HCT116 (cell line): Measurements from ENCODE around the gene ENDOD1. TPM values are rescaled to one million over a fixed set of nuclear protein-coding genes. Genes with fewer than 3 reads are reported as not detected.

Experiments
- ATAC-seq: fragments of 200-7000 bp; cut with Tn5 transposase; 2 replicates; pipeline ENCODE4 v1.9.1; 2020; ENCODE audit warnings: mild to moderate bottlenecking, moderate library complexity
- BruUV-seq: library from RNA; stranded (reverse); fragments of 400-500 nt; replicated peaks from 2 replicates; lab custom pipeline; 2021; lab: Mats Ljungman, UMichigan
- CTCF ChIA-PET: fragments of 300-600 bp; sonication (Branson Sonifier 250); formaldehyde crosslinking; loops from one replicate; lab custom pipeline; 2021; ENCODE audit warnings: antibody characterized with exemption; lab: Charles Lee
- POLR2A ChIA-PET: fragments of 300-600, 350-600 bp; sonication (Branson Sonifier 250); formaldehyde crosslinking; loops from one replicate; lab custom pipeline; 2021; ENCODE audit warnings: antibody characterized with exemption; lab: Charles Lee
- RAD21 ChIA-PET, 2 experiments: fragments of 300-600 bp; sonication (Branson Sonifier 250); formaldehyde crosslinking; loops; one replicate each; lab custom pipeline; 2023; ENCODE audit warnings: low total read pairs in 2 of 2; ENCODE audit not compliant: uncharacterized antibody in 2 of 2, unreplicated experiment in 2 of 2, low non-redundant PET in 1 of 2; lab: Charles Lee
- DNase-seq: peaks from one replicate; pipeline ENCODE4 v3.0.0-alpha.2; 2010; ENCODE audit warnings: low read depth, low spot score
- H2AFZ ChIP-seq: fragments of 200-600 bp; shearing (Covaris generic), sonication (generic); 2 replicates; pipeline ENCODE4 v1.6.1; 2017; ENCODE audit warnings: low read depth, mixed run types, mixed read lengths, antibody characterized with exemption, low read length; ENCODE audit not compliant: poor library complexity, severe bottlenecking
- H3K27ac ChIP-seq: 2 replicates; pipeline ENCODE4 v1.5.1; 2012; ENCODE audit warnings: low read depth, low read length
- H3K27me3 ChIP-seq: fragments of 200-600 bp; sonication (generic); 2 replicates; pipeline ENCODE4 v1.6.1; 2016; ENCODE audit warnings: mixed run types, low read length, mixed read lengths; ENCODE audit not compliant: insufficient read depth
- H3K36me3 ChIP-seq, 2 experiments: fragments of 200-500 bp in 1 of 2; fragments of 200-600 bp in 1 of 2; sonication (Bioruptor generic) in 1 of 2; sonication (generic) in 1 of 2; 2 replicates each; pipeline versions ENCODE4 v1.5.1 to v1.6.1; 2014 to 2016; ENCODE audit warnings: low read length in 2 of 2, inconsistent platforms in 1 of 2, mixed read lengths in 1 of 2, mixed run types in 1 of 2; ENCODE audit not compliant: insufficient read depth in 2 of 2, control insufficient read depth in 1 of 2
- H3K4me1 ChIP-seq, 2 experiments: fragments of 200-600 bp in 1 of 2; sonication (generic) in 1 of 2; 2 replicates each; pipeline versions ENCODE4 v1.5.1 to v1.6.1; 2012 to 2017; ENCODE audit warnings: low read length in 2 of 2, inconsistent platforms in 1 of 2, mild to moderate bottlenecking in 1 of 2, mixed read lengths in 1 of 2, mixed run types in 1 of 2, moderate library complexity in 1 of 2; ENCODE audit not compliant: insufficient read depth in 2 of 2, control insufficient read depth in 1 of 2
- H3K4me2 ChIP-seq: fragments of 200-600 bp; sonication (generic); 2 replicates; pipeline ENCODE4 v1.6.1; 2017; ENCODE audit warnings: mixed run types, low read length, mixed read lengths
- H3K4me3 ChIP-seq, 2 experiments: fragments of 200-600 bp in 1 of 2; sonication (generic) in 1 of 2; replicated peaks in 1 of 2; 2 replicates each; pipeline ENCODE4 v1.5.1; 2011 to 2016; ENCODE audit warnings: low read length in 2 of 2, control low read depth in 1 of 2, low read depth in 1 of 2, mild to moderate bottlenecking in 1 of 2, mixed read lengths in 1 of 2, mixed run types in 1 of 2
- H3K79me2 ChIP-seq: fragments of 200-600 bp; sonication (generic); 2 replicates; pipeline ENCODE4 v1.6.1; 2017; ENCODE audit warnings: mild to moderate bottlenecking, mixed run types, low read length, moderate library complexity, mixed read lengths; ENCODE audit not compliant: insufficient read depth
- H3K9ac ChIP-seq: fragments of 200-600 bp; sonication (generic); 2 replicates; pipeline ENCODE4 v1.6.1; 2016; ENCODE audit warnings: low read length, mixed read lengths
- H3K9me2 ChIP-seq: fragments of 200-600 bp; sonication (generic), shearing (Covaris generic); 2 replicates; pipeline ENCODE4 v1.6.1; 2017; ENCODE audit warnings: mixed run types, mild to moderate bottlenecking, moderate library complexity; ENCODE audit not compliant: insufficient read depth
- H3K9me3 ChIP-seq, 2 experiments: fragments of 200-500 bp in 1 of 2; fragments of 200-600 bp in 1 of 2; sonication (Bioruptor generic) in 1 of 2; sonication (generic) in 1 of 2; 2 replicates each; pipeline ENCODE4 v1.6.1; 2014 to 2017; ENCODE audit warnings: low read length in 2 of 2, mixed read lengths in 2 of 2, inconsistent platforms in 1 of 2, low read depth in 1 of 2, mild to moderate bottlenecking in 1 of 2, mixed run types in 1 of 2, moderate library complexity in 1 of 2; ENCODE audit not compliant: control insufficient read depth in 1 of 2, insufficient read depth in 1 of 2
- H4K20me1 ChIP-seq: fragments of 200-600 bp; sonication (generic), shearing (Covaris generic); 2 replicates; pipeline ENCODE4 v1.6.1; 2017; ENCODE audit warnings: mixed run types, mild to moderate bottlenecking, moderate library complexity; ENCODE audit not compliant: insufficient read depth
- CEBPB ChIP-seq: IDR thresholded peaks from 2 replicates; pipeline ENCODE4 v1.6.1; 2012; ENCODE audit warnings: low read depth
- EZH2 ChIP-seq: fragments of 200-600 bp; sonication (generic); IDR thresholded peaks from 2 replicates; pipeline ENCODE4 v1.6.1; 2017; ENCODE audit warnings: antibody characterized with exemption, mixed run types
- EZH2phosphoT487 ChIP-seq: fragments of 200-600 bp; IDR thresholded peaks from 2 replicates; pipeline ENCODE4 v1.6.1; 2018; ENCODE audit warnings: antibody characterized with exemption, borderline replicate concordance
- FOSL1 ChIP-seq: IDR thresholded peaks from 2 replicates; pipeline ENCODE4 v1.6.1; 2012; ENCODE audit warnings: low read depth
- JUND ChIP-seq: IDR thresholded peaks from 2 replicates; pipeline ENCODE4 v1.6.1; 2012
- POLR2A ChIP-seq: IDR thresholded peaks from 2 replicates; pipeline ENCODE4 v1.7.0; 2011; ENCODE audit warnings: borderline replicate concordance; ENCODE audit not compliant: insufficient read depth, insufficient read length; ENCODE audit errors: extremely low read depth
- POLR2AphosphoS5 ChIP-seq: IDR thresholded peaks from 2 replicates; pipeline ENCODE4 v1.6.1; 2011; ENCODE audit warnings: mild to moderate bottlenecking, low read depth, low read length, moderate library complexity
- RAD21 ChIP-seq: IDR thresholded peaks from 2 replicates; pipeline ENCODE4 v1.6.1; 2012; ENCODE audit warnings: low read depth, mild to moderate bottlenecking
- SIN3A ChIP-seq: IDR thresholded peaks from 2 replicates; pipeline ENCODE4 v1.6.1; 2012; ENCODE audit warnings: low read depth
- SP1 ChIP-seq: IDR thresholded peaks from 2 replicates; pipeline ENCODE4 v1.6.1; 2012; ENCODE audit warnings: low read depth
- SRF ChIP-seq: IDR thresholded peaks from 2 replicates; pipeline ENCODE4 v1.6.1; 2012; ENCODE audit warnings: low read depth
- TCF7L2 ChIP-seq: IDR thresholded peaks from 2 replicates; pipeline ENCODE4 v1.7.0; 2011; ENCODE audit warnings: borderline replicate concordance, inconsistent platforms; ENCODE audit not compliant: insufficient read depth, insufficient read length; ENCODE audit errors: extremely low read depth
- ZFX ChIP-seq: fragments of 450-650 bp; IDR thresholded peaks from 2 replicates; pipeline ENCODE4 v1.6.1; 2017
- ZNF274 ChIP-seq: fragments of 200-500 bp; sonication (Bioruptor generic); IDR thresholded peaks from 2 replicates; pipeline ENCODE4 v1.6.1; 2014; ENCODE audit warnings: mild to moderate bottlenecking, low read depth, low read length, inconsistent platforms
- intact Hi-C: fragments of 100-400 bp; cut with micrococcal nuclease; formaldehyde crosslinking; loops from 2 replicates; pipeline ENCODE4 v1.10.0; 2022
- total RNA-seq: library from RNA; stranded (reverse); gene quantifications from one replicate; pipeline ENCODE4 v1.2.1, GENCODE V29; 2021; ENCODE audit not compliant: unreplicated experiment
- TF ChIP-seq, protein P1 (sequence below): IDR thresholded peaks from 2 replicates; pipeline ENCODE4 v1.6.1; 2012
- TF ChIP-seq, protein P2 (sequence below): IDR thresholded peaks from 2 replicates; pipeline ENCODE4 v1.6.1; 2012
- TF ChIP-seq, protein P3 (sequence below), 3 experiments: fragments of 200-600 bp in 1 of 3; sonication (generic) in 1 of 3; IDR thresholded peaks in 2 of 3; conservative IDR thresholded peaks in 1 of 3; 2 replicates each; pipeline ENCODE4 v1.5.1; 2012 to 2017; ENCODE audit warnings: low read depth in 2 of 3, low read length in 2 of 3, antibody characterized with exemption in 1 of 3, borderline replicate concordance in 1 of 3, control low read depth in 1 of 3, mild to moderate bottlenecking in 1 of 3, mixed read lengths in 1 of 3, mixed run types in 1 of 3, moderate library complexity in 1 of 3; ENCODE audit not compliant: insufficient read depth in 1 of 3
- TF ChIP-seq, protein P4 (sequence below): IDR thresholded peaks from 2 replicates; pipeline ENCODE4 v1.6.1; 2011; ENCODE audit warnings: mild to moderate bottlenecking, low read length, moderate library complexity; ENCODE audit not compliant: insufficient replicate concordance; ENCODE audit errors: extremely low read depth

The ENDOD1 gene
- total RNA-seq, 1 experiment from 2014 or later: 33.6 TPM

DNA sequence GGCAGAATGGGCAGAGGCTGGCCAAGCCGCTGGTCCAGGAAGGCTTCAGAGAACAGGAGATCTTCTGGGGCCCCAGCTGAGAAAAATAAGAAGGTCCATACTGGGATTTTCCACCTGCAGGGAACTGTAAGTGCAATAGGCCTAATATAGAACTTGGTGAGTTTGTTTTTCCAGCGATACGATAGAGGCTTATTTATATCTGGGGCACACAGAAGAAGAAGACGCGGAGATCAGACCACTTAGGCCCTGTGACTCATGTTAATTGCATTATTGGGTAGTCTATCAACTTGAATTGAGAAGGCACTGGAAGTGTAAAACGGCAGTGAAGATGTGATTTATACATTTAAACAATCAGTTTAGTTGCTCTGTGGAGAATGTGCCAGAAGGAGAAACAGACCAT lies 30.6 kb upstream of the ENDOD1 start:
- ATAC-seq (no peak), DNase-seq (no peak)
- RAD21 ChIA-PET: no interaction called here
- POLR2A ChIA-PET: interaction anchor here (2.2 kb wide), 1 partner anchor 8 kb away, joined by 6 read pairs; the partner anchor contains the start of gene SRSF8
- Histone ChIP-seq H3K4me2 (no peak overlapping the region), H3K9me3 (no peaks in the 10 kb centered on the region), H3K9me2 (no peaks in the 10 kb centered on the region; the same call in 1 of the 2 replicates), H3K9ac (no peak overlapping the region), H3K36me3 (no peaks in the 10 kb centered on the region), H3K27me3 (no peaks in the 10 kb centered on the region), H3K4me3 (no peak overlapping the region), H2AFZ (no peak overlapping the region), H4K20me1 (no peaks in the 10 kb centered on the region), H3K4me1 (no peaks in the 10 kb centered on the region), H3K79me2 (no peaks in the 10 kb centered on the region), H3K27ac (no peak overlapping the region)
- TF ChIP-seq ZNF274 (no peak), ZFX (no peak), CEBPB (no peak), RAD21 (no peak), FOSL1 (no peak), POLR2AphosphoS5 (no peak), TCF7L2 (no peak), POLR2A (no peak), SRF (no peak), JUND (no peak), SIN3A (no peak), EZH2 (no peak), SP1 (no peak), EZH2phosphoT487 (no peak)
- TF ChIP-seq, protein P1, sequence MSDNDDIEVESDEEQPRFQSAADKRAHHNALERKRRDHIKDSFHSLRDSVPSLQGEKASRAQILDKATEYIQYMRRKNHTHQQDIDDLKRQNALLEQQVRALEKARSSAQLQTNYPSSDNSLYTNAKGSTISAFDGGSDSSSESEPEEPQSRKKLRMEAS: no peak
- TF ChIP-seq, protein P2, sequence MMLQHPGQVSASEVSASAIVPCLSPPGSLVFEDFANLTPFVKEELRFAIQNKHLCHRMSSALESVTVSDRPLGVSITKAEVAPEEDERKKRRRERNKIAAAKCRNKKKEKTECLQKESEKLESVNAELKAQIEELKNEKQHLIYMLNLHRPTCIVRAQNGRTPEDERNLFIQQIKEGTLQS: no peak
- TF ChIP-seq, protein P3, sequence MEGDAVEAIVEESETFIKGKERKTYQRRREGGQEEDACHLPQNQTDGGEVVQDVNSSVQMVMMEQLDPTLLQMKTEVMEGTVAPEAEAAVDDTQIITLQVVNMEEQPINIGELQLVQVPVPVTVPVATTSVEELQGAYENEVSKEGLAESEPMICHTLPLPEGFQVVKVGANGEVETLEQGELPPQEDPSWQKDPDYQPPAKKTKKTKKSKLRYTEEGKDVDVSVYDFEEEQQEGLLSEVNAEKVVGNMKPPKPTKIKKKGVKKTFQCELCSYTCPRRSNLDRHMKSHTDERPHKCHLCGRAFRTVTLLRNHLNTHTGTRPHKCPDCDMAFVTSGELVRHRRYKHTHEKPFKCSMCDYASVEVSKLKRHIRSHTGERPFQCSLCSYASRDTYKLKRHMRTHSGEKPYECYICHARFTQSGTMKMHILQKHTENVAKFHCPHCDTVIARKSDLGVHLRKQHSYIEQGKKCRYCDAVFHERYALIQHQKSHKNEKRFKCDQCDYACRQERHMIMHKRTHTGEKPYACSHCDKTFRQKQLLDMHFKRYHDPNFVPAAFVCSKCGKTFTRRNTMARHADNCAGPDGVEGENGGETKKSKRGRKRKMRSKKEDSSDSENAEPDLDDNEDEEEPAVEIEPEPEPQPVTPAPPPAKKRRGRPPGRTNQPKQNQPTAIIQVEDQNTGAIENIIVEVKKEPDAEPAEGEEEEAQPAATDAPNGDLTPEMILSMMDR (IDR thresholded peaks at IDR 0.05 in 2 of 3, conservative IDR thresholded peaks at IDR 0.05 in 1 of 3; ENCODE audit: borderline replicate concordance in 1 of 3, insufficient read depth in 1 of 3, low read depth in 2 of 3, low read length in 2 of 3): no peak
- TF ChIP-seq, protein P4, sequence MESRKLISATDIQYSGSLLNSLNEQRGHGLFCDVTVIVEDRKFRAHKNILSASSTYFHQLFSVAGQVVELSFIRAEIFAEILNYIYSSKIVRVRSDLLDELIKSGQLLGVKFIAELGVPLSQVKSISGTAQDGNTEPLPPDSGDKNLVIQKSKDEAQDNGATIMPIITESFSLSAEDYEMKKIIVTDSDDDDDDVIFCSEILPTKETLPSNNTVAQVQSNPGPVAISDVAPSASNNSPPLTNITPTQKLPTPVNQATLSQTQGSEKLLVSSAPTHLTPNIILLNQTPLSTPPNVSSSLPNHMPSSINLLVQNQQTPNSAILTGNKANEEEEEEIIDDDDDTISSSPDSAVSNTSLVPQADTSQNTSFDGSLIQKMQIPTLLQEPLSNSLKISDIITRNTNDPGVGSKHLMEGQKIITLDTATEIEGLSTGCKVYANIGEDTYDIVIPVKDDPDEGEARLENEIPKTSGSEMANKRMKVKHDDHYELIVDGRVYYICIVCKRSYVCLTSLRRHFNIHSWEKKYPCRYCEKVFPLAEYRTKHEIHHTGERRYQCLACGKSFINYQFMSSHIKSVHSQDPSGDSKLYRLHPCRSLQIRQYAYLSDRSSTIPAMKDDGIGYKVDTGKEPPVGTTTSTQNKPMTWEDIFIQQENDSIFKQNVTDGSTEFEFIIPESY: no peak
- CTCF ChIA-PET: no interaction called here
- no TSS peak for BruUV-seq
- intact Hi-C loops: no loop called here
